ENCODE measurements around the gene FBLN5. TPM values are rescaled to one million over a fixed set of nuclear protein-coding genes. Genes with fewer than 3 reads are reported as not detected.

Gene FBLN5
- total RNA-seq, 1 experiment from 2014 or later, result under 0.01 TPM

DNA sequence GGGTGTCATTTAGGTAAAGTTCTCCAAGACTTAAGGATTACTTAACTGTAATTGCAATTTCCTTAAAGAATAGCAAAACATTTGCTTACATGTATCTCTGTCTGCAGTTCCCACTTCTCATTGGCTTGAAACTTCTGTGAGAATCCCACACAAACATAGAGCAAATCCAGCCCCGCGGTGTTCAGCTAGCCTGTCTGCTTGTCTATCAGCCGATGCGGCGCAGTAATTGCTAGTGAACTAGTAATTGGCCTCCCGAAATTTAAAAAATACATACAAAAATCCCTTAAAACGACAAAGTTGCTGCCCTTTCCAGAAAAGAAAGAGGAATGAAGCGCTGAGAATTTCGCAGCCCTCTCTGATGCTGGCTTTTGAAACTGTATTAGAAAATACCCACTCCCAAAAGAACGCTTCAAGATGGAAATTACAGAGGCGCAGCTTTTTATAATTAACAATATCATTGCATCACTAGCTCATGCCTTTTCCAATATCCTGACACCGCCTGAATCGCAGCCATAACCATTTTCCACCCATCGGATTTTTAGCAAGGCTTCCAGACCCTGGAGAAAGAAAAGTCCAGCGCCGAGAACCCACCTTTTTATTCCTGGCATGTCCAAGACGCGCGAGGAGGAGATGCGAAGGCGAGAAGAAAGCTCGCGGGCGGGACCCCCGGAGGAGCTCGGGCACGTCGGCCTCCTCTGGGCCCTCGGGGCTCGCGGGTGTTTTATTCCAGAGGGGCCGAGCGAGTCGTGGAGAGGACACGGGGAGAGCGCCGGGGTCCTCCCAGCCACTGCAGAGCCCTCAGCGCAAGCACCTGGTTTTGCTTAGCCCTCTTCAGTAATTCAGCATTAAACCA lies 646 bp downstream of the FBLN5 start:
- DNase-seq (ENCODE audit: low read depth), result no peak

DNA sequence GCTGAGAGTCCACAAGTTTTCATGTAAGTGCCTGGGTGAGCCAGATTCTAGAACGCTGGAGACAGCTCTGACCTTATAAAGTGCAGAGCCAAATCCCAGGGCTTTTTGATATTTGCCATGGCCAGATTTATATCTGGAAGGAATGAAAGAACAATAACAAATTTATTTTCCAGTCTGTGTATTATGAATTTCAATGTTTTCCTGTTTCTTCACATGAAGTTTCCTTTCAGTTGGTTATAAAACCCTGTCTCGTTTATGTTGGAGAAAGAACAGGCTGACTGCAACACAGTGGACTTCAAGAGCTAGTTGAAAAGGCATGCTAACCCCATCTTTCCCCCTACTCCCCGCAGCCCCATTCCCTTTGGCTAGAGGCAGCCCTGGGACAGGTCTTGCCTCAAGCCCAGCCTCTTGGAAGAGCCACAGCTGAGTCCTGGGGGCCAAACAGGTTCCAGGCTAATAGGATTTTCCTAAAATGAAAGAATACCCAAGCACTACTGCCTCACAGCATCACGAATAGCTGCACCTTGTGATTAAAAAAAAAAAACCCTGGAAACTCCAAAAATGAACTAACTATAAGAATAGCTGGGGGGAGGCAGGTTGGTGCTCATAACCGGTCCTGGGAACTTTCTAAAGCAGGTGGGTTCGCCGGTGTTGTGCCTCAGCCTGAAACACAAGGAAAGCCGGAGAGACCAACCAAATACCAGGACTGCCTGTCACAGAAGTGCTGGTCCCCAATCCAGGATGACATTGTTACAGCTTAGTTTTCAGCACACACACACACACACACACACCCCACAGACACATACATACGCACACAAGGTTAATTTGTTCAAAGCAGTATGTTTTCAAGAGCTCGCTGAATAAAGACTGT lies 1.5 kb downstream of the FBLN5 start:
- DNase-seq (ENCODE audit: low read depth), result no peak

DNA sequence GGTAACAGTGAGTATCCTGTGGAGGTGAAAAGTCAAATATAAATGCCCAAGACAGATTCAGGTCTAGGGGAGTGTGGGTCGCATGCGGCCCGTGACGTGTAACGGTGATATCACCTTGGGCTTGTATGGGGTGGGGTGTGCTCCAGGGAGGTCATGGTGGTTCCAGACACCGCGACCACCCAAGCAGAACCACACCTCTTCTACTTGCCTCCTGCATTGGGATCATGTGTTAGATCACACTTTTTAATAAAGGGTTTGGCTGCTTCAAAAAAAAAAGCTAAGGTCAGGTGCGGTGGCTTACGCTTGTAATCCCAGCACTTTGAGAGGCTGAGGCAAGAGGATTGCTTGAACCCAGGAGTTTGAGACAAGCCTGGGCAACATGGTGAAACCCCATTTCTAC lies 4.5 kb downstream of the FBLN5 start:
- no peak for DNase-seq (ENCODE audit: low read depth)

DNA sequence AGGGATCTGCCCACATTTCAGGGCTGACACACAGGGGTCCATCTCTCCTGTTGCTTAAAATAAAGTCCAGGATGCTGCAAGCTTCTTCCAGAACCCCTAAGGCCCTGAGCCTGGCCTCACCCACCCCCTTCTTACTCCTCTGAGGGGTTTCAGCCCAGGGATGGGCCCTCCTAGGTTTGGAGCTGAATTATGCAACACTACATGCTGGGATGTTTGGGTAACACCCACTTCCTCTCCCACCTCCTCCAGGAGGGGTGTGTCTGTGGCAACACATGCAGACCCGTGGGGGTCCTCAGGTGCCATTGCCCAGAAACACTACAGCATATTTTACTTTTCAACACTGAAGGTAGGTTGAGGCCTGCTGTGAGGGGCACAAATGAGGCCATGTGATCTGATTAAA lies 5.4 kb downstream of the FBLN5 start:
- DNase-seq (ENCODE audit: low read depth), result no peak

DNA sequence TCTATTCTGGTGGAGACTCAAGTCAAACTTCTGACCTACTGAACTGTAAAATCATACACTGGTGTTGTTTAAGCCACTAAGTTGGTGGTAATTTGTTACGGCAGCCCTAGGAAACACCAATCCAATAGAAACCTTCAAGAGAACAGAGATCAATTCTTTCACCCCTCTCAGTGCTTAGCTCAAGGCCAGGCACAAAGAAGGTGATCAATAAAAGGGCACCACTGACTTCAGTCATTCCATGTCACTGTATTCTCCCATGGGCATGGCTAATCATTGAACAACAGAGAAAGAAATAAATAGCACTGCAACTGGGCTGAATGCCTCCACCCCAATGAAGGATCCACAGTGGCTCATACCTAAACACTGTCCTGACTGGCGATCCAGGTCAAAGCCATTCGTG lies 7.3 kb downstream of the FBLN5 start:
- DNase-seq (ENCODE audit: low read depth), result no peak

DNA sequence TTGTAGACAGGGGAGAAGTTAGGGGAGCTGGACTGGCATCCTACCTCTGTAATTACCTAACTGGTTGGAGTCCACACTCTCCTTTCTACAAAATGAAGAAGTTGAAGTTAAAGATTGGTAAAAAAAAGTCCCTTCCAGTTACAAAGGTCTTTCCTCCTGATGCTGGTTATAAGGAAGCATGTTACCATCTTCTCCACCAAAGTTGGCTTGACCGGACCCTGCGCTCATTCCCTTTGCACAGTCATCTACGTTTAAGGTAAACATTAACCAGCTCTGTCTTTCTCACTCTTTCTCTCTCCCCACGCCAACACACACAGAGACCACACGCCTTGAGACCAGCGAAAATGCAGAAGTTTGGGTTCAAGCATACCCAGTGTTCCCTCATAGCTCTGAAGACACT lies 11.9 kb downstream of the FBLN5 start:
- DNase-seq (ENCODE audit: low read depth), result no peak

DNA sequence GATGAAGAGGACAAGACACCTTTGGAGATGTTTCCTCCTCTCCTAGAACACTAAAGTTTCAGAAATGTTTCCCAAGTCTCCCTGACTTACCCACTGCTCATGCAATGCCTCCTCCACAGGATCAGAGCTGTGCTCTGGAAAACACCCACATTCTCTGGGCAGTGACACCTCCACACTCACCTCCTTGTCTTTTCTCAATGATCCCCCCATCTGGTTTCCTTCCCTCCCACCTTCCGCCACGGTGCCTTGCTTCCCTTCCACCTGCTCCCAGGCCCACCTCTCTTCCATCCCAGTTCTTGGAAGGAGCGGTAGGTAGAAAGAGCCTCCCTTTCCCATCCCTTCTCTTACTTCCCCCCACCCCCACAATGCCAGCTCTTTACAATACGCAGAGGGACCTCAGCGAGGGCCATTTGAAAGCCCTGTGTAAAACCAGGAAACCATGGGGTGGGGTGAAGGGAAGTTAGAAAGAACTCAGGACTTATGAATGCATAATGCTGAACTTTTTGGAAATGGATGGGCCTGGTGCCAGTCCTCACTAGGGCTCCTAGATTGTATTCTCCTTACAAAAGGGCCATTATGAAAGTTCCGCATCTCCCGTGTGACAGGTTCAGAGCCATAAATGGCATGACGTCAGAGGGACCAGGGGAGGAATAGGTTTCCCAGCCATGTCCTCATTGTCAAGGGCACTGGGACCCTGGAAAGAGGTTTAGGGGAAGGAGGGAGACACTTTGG lies 12.8 kb downstream of the FBLN5 start:
- no peak for DNase-seq (ENCODE audit: low read depth)

DNA sequence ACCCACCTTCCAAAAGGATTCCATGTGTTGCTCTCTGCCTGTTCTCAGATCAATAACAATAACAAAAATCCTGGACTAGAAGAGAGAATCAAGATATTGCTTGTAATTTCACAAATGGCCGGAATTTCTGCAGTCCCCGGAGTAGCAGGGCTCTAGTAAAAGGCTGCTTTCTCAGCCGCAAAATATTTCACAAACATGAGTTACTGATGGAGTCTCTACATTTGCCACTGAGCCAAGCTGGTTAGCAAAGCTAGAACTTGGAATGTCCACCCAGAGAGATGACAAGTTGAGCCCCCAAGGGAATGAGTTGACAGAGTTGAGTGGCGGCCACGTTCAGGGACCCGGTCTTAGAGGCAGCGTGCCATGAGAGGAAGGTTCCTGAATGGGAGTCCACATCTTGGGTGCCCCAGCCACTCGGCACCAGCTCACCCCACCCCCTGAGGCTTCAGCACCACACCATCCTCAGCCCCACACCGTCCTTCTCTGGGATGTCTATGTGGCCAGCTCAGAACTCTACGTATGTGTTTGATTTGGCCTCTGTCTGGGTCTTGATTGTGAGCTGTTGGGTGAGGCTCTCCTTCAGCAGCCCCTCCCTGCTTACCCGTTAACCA lies 15.9 kb downstream of the FBLN5 start:
- DNase-seq (ENCODE audit: low read depth), result no peak

DNA sequence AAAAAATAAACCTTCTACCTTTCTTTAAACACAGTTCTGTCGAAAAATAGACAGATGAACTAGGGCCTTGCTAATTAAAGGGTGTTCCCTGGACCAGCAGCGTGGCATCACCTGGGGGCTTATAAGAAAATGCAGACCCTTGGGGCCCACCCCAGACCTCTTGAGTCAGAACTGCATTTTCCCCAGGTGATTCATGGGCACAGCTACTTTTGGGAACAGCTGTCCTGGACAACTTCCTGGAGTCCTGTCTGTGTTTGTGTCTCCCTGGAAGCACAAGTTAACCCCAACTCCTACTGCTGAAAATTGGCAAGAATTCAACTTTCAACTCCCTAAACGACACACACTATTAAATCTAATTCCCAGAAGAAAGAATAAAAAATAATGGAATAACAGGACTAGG lies 17.8 kb downstream of the FBLN5 start:
- peak; percentile 3 for DNase-seq (ENCODE audit: low read depth)

DNA sequence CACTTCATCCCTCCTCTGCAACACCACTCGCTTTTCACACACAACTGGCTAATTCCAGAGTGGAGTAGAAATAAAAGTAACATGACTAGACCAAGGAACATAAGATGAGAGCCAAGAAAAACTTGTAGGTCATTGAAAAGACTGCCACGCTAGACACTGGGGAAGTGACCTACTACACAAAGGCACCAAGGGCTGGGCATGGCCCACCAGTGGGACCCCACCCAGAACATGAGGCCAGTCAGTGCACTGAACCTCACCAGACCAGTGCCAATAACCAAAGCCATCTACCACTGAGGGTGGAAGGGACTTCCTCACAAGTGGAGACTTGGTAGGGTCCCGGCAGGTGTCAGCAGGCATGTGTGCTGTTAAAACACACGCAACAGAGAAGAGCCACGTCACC lies 19.7 kb downstream of the FBLN5 start:
- no peak for DNase-seq (ENCODE audit: low read depth)

DNA sequence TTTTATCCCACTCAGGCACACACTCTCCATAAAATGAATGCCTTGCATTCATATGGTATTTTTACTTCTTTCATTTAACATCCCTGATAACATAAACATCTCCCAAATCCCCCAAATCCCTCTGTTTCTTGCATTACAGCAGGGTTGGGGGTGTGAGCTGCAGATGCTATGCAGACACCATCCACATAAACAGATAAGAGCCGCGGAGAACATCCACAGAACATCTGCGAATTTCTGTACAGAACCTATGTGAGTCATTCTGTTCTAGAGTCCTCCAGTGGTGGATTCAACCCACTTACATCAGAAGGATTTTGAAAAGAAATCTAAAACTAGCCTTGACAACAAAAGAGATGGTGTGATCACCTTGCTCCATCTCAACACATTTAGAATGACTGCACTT lies 20.3 kb downstream of the FBLN5 start:
- no peak for DNase-seq (ENCODE audit: low read depth)

DNA sequence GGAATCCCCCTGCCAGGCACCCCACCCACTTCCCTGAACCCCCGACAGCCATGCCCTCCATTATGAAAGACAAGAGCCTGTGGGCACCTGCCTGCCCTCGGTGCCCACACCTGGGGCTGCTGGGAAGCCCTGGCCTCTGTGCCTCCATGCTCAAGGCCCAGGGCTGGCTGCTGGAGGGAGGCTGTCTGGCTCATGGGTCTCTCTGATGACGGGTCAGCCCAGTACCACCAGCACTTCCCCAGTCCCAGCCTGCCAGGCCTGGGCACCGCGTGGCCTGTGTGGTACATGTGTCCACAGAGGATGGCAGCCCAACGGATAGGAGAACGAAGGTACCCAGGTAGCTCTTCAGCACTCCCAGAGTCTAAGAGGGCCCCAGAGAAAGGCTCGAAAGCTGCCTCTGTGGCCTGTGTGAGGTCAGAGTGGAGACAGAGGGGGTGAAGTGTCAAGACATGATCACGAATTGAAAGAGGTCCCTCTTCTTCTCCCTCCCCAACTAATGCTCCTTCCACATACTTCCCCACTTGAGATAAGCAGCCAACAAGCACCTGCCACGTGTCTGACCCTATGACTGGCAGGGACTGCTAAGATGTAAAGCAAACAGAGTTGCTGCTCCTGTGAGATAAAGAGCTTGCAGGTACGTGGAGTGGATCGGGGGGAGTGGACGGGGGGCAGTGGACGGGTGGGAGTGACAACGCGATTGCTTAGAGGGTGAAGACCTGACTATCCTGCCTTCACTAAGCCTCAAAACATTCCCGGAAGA lies 21.2 kb downstream of the FBLN5 start:
- no peak for DNase-seq (ENCODE audit: low read depth)

DNA sequence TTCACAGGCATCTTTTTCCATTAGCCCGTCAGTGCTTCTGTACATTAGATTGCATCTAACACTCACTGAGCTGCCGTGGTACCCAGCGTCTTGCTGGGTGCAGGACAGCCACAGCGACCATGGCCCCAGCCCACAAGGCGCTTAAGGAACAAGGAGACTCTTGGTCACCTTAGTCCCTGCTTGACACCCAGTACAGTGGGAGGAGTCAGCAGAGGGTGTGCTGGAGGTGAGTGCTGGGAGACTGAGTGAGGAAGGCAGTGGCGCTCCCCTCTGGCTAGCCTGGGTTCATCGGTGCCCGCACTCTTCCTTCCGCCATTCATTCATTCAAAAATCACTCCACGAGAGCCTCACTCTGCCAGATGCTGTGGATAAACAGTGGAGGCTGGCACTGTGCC lies 21.8 kb downstream of the FBLN5 start:
- DNase-seq (ENCODE audit: low read depth), result no peak

DNA sequence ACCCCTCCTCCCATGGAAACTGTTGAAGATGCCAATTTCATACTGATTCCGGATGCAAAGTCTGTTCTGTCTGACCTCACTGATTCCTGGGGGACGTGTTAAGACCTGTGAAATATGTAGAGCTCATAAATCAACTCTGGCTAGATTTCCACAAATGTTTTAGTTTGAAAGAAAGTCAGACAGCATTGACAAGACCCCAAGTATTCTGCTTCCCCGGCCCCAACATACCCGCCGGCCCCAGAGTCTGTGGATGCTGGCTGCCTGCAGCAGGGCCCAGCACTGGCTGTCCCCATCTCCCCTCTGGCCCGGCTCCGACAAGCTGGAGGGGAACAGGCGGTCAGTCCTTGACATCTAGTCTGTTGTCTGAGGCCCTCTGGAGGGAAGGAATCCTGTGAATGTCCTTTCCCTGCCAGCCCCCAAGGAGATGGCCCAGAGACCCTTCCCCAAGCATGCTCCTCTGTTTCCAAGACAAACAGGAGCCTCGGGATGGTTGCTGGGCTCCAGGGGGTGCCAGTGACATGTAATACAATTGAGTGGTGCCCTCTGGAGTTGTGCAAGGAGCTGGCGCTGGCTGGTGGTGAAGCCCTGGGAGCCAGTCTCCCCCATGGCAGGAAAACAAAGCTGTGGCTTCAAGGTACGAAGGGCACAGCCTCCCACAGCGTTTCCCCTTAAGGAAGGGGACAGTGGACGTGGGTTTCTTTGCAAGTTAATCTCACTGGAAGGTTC lies 22.3 kb downstream of the FBLN5 start:
- no peak for DNase-seq (ENCODE audit: low read depth)

DNA sequence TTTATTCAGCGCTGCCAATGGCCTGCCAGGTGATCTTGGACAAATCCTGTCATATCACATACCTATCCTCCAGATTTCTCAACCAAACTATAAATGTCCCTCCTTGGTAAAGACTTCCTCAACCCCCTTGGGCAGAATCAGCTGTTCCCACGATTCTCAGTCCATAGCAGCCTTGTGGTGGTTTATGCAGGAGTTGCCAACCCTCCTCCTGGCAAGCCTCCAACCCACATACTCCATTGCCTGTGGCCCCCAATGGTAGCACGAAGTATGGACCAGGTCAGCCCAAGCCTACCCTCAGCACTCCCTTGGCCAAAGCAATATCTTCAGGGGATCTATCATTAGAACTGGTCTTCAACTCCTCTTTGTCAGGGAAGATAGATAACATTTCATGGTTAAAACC lies 27.0 kb downstream of the FBLN5 start:
- no peak for DNase-seq (ENCODE audit: low read depth)

DNA sequence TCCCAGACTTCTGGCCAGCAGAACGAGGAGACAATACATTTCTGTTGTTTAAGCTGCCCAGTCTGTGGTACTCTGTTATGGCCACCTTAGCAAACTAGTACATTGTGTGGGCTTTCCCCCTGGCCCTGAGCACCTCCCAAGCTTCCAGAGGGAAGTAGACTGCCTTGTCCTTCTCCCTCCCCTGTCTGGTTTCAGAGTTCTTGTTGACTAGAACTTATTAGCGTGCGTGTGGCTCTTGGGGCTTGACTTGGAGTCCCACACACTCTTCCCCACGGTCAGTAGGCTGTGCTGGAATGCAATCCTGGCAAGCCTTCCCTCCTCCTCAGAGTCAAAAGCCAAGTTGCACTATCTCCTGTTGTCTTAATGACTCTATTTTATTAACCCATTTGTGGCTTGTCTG lies 27.7 kb downstream of the FBLN5 start:
- DNase-seq (ENCODE audit: low read depth), result no peak

DNA sequence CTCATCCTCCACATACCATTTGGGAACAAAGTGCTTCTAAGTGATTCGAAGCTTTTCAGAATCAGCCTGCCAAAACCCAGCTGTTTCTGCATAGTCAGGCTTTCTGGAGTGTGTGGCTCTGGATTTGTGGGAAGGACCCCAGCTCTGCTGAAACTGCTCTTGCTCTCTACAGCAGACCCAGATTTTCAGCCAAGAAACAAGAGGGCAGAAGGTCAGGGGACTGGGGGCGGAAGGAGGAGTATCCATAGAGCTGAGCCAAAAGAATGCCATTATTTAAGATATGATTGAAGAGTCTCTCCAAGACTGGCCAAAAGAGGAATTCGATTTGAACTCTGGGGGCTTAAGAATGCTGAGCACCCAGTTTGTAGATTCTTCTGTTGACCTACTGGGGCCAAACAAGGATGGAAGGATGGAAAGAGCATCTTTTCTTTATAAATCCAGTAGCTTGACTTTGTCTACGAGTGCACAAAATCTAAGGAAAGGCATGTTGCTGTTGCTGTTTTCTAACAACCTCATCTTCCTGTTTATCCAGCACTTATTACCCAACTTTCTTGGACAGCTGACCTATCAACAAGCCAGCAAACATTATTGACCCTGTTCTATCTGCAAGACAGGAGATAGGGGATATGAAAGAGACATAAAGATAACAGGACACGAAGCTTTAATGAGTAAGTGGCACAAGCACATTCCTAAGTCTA lies 29.2 kb downstream of the FBLN5 start:
- DNase-seq (ENCODE audit: low read depth), result no peak

DNA sequence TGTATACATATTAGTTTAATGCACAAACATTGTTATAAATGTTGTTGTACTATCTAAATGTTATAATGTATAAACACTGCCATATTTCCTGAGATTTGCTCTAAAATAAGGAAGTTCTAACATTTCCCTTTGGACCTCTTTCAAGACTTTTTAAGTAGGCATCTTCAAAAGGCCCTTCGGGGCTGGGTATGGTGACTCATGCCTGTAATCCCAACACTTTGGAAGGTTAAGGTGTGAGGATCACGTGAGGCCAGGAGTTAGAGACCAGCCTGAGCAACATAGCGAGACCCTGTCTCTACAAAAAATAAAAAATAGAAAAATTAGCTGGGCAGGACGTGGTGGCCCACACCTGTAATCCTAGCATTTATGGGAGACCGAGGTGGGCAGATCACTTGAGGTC lies 35.5 kb downstream of the FBLN5 start:
- no peak for DNase-seq (ENCODE audit: low read depth)

DNA sequence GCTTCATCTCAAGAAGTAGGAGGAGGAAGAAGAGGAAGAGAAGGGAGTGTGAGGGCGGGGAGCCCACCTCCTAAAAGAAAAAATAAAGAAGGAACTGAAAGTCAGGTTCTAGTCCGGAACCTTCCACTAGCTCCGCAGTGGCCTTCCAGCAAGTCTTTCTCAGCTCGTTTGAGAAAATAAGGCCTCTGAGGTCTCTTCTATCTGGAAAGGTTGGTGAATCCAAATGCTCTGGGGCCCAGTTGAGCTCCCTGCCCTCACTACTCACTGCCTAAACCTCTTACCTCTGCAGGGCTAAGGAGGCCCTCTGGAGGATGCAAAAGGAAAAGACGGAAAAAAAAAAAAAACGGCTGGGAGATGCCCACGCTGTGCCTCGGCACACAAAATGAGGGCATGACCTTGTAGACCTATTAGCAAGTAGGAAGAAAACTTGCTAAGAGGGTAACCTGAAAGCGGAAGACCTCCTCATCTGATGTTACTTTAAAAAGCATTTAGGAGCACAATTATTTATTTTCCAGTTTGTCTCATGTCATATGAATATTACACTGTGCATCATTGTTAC lies 35.9 kb downstream of the FBLN5 start:
- peak; percentile 24 for DNase-seq (ENCODE audit: low read depth)

DNA sequence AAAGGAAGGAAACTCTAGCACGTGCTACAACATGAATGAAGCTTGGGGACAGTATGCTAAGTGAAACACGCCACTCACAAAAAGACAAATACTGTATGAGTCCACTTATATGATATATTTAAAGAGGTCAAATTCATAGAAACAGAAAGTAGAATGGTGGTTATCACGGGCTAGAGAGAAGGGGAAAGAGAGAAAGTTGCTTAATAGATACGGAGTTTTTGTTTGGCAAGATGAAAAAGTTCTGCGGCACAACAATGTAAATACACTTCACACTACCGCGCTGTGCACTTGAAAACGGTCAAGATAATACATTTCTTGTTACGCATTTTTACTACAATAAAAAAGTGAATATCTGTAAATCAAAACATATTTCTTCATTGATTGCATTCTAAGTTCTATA lies 37.3 kb downstream of the FBLN5 start:
- no peak for DNase-seq (ENCODE audit: low read depth)

Measured in RPMI7951 (cell line).